ENCODE data around the gene RPL38. TPM values are rescaled to one million over a fixed set of nuclear protein-coding genes. Genes with fewer than 3 reads are reported as not detected.

The RPL38 gene
- polyA plus RNA-seq, 1 experiment: 1,841 TPM

DNA sequence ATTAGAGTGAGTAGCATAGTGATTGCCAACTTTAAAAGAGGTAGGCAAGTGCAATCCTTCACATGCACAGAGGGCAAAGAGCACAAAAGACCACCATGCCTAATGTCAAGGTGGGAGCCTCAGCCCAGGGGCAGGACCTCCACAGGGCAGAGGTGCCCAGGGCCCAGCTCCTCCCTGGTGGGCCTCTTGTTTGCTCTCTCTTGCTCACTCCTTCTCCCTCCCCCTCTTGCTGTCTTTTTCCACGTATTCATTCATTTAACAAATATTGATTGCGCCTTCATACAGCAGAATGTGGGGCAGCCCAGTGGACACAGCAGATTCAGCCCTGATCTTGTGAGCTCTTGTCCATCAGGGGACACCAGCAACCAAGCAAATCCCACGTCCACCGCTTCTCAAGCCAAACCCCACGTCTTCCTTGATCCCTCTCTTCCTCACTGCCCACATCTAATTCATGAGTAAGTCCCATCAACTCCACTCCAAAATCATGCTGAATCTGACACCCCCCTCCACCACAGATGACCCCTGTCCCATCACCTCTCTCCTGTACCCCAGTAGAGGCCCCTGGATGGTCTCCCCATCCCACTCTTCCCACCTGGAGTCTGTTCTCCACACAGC is 44.1 kb upstream of the RPL38 start:
- TF ChIP-seq CTCF (IDR thresholded peaks at IDR 0.05; ENCODE audit: insufficient read depth, low read depth, low read length): no peak
- no peak overlapping the region for H3K4me3 ChIP-seq (ENCODE audit: low read depth, low read length)
- H3K27me3 ChIP-seq (ENCODE audit: control insufficient read depth, insufficient read depth, low read length): no peaks in the 10 kb centered on the region
- POLR2A ChIA-PET: no interaction called here
- no peaks in the 10 kb centered on the region for H3K36me3 ChIP-seq (ENCODE audit: control insufficient read depth, insufficient read depth, low read length)
- CTCF ChIA-PET: interaction anchor here (0.8 kb wide), 1 partner anchor 12 kb away, joined by 3 read pairs; no protein-coding TSS in a partner anchor
- no peak for DNase-seq (ENCODE audit: low read depth)

DNA sequence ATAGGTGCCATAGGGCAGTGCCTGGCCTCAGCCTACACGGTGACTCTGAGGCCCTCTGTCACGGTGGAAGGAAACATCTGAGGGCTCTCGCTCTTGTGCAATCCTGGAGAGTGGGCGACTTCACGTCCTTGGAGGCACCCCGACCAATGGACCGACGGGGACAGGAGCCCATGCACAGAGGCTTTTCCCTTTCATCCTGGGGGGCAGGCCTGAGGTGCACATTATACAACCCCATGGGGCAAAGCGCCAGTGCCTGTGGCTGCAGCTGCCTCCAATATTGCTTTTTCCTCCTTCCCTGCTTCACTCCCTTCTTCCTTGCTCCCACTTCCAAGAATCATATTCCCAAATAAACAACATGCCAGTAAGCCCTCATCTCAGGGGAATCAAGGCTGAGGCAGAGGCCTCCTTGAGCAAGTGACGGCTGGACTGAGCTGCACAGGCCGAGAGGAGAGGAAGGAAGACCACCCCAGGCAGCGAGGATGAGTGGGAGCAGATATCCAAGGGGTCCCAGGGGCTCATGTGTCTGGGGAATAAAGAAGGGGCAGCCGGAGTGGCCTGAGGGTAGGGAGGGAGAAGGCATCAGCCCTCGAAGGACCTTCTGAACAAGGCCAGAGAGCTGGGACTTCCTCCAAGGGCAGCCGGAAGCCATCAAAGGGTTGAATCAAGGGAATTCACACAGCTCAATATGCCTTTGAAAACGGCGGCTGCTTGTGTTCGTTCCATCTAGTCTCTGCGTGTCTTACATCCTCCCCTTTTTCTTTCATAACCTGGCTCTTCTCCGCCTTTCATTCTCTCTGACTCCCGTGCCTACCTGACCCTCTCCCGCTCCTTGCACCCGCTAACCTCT is 42.6 kb upstream of the RPL38 start:
- no peak for TF ChIP-seq CTCF (IDR thresholded peaks at IDR 0.05; ENCODE audit: insufficient read depth, low read depth, low read length)
- Histone ChIP-seq H3K36me3 (ENCODE audit: control insufficient read depth, insufficient read depth, low read length) (no peaks in the 10 kb centered on the region), H3K27me3 (ENCODE audit: control insufficient read depth, insufficient read depth, low read length) (no peaks in the 10 kb centered on the region), H3K4me3 (ENCODE audit: low read depth, low read length) (no peak overlapping the region)
- no peak for DNase-seq (ENCODE audit: low read depth)
- CTCF ChIA-PET: no interaction called here
- POLR2A ChIA-PET: no interaction called here

DNA sequence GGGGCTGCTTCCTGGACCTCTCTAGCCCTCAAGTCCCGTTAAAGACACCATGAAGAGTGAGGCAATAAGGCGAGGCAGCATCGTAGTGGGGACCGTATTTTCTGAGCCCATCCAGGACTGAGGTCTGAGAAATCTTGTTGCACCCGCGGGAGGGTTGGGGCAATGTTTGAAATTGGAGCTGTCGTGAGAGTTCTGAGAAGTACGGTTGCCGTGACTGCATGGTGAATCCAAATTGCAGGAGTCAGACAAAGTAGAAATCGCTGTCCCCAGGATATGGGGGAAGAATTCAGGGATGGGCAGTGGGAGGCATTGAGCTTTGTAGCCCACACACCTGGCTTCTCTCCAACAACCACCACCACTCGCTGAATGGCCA is 42.0 kb upstream of the RPL38 start:
- POLR2A ChIA-PET: no interaction called here
- no peaks in the 10 kb centered on the region for H3K36me3 ChIP-seq (ENCODE audit: control insufficient read depth, insufficient read depth, low read length)
- CTCF ChIA-PET: no interaction called here
- H3K27me3 ChIP-seq (ENCODE audit: control insufficient read depth, insufficient read depth, low read length): no peaks in the 10 kb centered on the region
- no peak overlapping the region for H3K4me3 ChIP-seq (ENCODE audit: low read depth, low read length)
- TF ChIP-seq CTCF (IDR thresholded peaks at IDR 0.05; ENCODE audit: insufficient read depth, low read depth, low read length): no peak
- DNase-seq (ENCODE audit: low read depth): no peak

GRCh38 chr17:74163271-74163821 is 40.1 kb upstream of the RPL38 start:
- DNase-seq (ENCODE audit: low read depth): no peak
- Histone ChIP-seq H3K4me3 (ENCODE audit: low read depth, low read length) (no peak overlapping the region), H3K36me3 (ENCODE audit: control insufficient read depth, insufficient read depth, low read length) (no peaks in the 10 kb centered on the region), H3K27me3 (ENCODE audit: control insufficient read depth, insufficient read depth, low read length) (no peaks in the 10 kb centered on the region)
- ChIA-PET POLR2A (no interaction called here), CTCF (no interaction called here)
- TF ChIP-seq CTCF (IDR thresholded peaks at IDR 0.05; ENCODE audit: insufficient read depth, low read depth, low read length): no peak

DNA sequence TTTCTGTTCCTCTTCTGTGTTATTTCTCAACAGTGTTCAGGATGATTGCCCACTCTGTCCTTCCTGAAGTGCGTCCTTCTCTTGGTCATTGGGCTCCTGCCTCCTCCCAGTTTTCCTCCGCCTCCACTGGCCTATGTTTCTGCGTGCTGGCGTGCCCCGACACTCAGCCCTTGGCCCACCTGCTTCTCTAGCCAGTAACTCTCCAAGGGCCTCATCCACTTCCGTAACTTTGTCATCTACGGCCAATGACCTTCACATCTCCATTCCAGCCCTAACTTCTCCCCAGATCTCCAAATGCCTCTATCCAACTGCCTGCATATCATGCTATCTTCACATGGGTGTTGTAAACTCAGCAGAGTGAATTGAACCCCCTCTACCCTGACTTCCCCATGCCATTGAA is 39.6 kb upstream of the RPL38 start:
- CTCF ChIA-PET: no interaction called here

More for the DNA sequence above, 39.6 kb upstream of the RPL38 start:
- Histone ChIP-seq H3K36me3 (ENCODE audit: control insufficient read depth, insufficient read depth, low read length) (no peaks in the 10 kb centered on the region), H3K27me3 (ENCODE audit: control insufficient read depth, insufficient read depth, low read length) (no peaks in the 10 kb centered on the region), H3K4me3 (ENCODE audit: low read depth, low read length) (no peak overlapping the region)
- no peak for TF ChIP-seq CTCF (IDR thresholded peaks at IDR 0.05; ENCODE audit: insufficient read depth, low read depth, low read length)
- DNase-seq (ENCODE audit: low read depth): no peak
- POLR2A ChIA-PET: no interaction called here

Data from BJ (cell line).